ENCODE measurements around the gene SH3RF3.

SH3RF3 gene

GRCh38 chr2:109139002-109139401 is 10.0 kb downstream of the SH3RF3 start:
- DNase-seq (ENCODE audit: low read depth) = no peak

DNA sequence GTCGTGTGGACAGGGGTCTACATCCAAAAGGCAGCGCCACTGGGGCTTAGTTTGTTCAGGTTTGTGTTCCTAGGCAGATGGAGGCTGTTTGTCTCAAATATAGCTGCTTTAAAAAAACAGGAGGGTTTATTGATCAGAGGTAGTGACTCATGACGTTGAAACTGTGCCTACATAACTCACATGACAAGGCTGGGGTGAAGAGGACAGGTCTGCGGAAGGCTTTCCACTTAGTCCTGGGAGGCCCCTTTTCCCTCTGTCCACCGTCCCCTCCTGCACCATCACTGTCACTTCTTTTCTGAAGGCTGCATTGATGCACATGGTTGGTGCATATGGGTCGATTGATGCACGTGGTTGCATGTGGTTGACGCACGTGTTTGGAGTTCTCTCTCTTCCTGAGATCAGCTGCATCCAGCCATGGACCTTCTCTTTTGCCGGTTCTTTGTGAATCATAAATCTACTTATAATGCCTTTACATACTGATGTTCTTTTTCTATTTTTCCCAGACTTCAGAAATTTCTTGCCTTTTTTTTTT is 10.9 kb downstream of the SH3RF3 start:
- DNase-seq (ENCODE audit: low read depth) = no peak

DNA sequence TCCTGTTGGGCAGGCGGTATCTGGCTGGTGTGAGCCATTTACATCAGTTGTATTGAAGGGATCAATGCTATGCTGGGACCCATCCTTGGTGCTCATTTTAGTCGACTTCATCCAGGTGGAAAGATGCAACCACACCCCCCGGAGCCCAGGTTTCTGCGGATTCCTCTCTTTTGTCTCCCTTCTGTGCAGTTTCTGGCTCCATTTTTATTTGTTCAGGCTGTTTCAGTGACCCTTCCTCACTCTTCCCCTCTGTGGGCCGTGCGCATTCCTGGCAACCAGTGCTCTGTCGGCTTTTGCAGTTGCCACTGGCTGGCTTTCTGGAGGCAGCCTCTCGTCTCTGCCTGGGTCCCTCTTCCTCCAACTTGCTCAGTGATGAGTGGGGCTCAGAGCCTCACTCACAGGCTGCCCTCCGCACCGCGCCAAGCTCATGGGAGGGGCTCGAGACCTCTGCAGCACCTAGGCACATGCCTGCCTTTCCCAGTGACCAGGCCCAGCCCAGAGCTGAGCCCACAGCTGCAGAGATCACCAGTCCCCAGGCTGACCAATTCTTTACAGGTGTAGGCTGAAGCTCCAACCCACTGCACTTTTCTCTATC is 12.1 kb downstream of the SH3RF3 start:
- DNase-seq (ENCODE audit: low read depth) = no peak

DNA sequence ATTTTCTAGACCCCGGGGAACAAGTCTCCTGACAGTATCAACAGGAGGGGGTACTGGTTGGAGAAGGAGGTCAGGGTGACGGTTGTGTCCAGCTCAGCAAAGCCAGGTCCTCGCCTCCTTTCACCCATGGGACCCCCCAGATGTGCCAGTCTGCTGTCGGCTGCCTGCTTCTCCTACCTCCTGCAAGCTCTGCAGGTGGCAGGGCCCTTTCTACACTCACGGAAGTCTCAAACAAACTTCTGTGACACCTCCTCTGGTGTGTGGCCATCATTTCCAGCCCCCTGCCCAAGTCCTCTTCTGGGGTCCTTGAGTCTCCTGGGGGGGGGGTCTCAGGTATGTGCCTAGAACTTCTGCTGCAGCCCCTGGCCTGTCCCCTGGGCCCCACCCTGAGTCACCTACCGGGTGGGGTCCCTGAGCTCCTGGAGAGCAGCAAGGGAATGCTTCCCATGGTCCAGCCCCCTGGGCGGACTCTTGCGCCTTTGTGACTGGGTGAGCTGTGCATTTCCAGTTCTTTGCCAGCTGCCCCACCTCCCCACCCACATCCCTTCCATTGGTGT is 12.8 kb downstream of the SH3RF3 start:
- DNase-seq (ENCODE audit: low read depth) = no peak

- DNase-seq (ENCODE audit: low read depth) = no peak
Observed at GRCh38 chr2:109142416-109143210, 13.6 kb downstream of the SH3RF3 start.

DNA sequence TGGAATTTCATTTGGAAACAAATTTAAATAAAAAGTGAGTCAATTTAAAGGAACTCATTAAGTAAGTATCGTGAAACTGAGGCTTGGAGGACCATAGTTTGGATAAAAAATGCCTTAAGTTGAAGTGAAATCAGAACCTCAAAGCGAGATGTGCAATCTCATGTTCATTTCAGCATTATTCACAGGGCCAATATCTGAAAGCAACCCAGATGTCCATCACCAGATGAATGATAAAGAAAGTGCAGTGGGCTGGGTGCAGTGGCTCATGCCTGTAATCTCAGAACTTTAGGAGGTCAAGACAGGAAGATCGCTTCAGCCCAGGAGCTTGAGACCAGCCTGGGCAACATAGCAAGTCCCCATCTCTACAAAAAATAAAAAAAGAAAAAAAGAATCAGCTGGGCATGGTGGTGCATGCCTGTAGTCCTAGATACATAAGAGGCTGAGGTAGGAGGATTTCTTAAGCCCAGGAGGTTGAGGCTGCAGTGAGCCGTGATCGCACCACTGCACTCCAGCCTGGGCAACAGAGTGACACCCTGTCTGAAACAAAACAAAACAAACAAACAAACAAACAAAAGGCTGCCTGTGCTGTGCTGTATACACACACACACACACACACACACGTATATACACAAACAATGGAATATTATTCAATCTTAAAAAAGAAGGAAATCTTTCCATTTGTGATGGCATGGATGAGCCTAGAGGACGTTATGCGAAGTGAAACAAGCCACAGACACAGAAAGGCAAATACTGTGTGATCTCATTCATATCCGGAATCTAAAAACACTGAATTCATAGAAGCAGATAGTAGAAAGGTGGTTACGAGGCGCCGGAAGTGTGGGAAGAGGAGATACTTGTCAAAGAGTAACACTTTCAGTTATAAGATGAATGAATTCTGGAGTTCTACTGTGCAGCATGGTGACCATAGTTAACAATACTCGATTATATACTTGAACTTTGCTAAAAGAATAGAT is 14.5 kb downstream of the SH3RF3 start:
- no peak for DNase-seq (ENCODE audit: low read depth)

- no peak for DNase-seq (ENCODE audit: low read depth)
Observed at GRCh38 chr2:109144271-109144670, 15.3 kb downstream of the SH3RF3 start.

DNA sequence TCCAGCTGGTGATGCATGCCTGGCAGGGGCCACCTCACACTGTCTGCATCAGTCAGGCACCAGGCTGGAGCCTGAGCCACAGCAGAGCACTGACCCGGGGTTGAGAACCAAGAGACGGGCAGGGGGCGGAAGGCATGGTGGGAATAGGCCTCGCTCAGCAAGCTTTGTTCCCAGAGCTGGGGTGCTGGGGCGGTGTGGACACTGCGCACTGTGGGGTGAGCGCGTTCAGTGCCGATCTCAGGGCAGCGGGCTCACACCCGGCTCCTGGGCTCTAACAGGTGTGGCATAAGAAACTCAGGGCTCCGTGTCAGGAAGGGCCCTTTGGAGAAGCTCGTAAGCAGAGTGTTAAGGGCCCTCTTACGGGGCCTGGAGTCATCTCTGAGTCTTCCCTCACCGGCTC is 15.7 kb downstream of the SH3RF3 start:
- DNase-seq (ENCODE audit: low read depth) = no peak

DNA sequence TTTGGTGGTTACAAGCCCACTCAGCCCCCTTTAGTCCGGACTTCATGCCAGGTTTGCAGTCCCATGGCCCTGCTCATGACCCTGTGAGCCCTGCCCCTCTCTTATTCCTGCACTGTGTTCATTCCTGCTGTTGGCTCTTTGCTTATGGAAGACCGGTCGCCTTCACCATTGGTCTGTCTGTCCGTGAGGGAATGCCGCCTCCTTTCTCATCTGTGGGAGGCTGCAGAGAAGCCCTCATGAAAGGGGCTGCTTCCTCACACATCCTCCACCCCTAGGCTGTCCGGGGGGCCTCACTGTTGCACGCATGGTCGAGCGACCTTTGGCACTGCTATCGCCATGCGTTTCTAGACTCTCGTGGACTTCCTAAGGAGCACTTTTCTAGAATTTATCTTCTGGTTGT is 16.3 kb downstream of the SH3RF3 start:
- DNase-seq (ENCODE audit: low read depth) = no peak

- no peak for DNase-seq (ENCODE audit: low read depth)
Observed at GRCh38 chr2:109147405-109147804, 18.4 kb downstream of the SH3RF3 start.

GRCh38 chr2:109148117-109148746 is 19.2 kb downstream of the SH3RF3 start:
- DNase-seq (ENCODE audit: low read depth) = no peak

- DNase-seq (ENCODE audit: low read depth) = no peak
Observed at GRCh38 chr2:109148991-109149645, 20.1 kb downstream of the SH3RF3 start.

DNA sequence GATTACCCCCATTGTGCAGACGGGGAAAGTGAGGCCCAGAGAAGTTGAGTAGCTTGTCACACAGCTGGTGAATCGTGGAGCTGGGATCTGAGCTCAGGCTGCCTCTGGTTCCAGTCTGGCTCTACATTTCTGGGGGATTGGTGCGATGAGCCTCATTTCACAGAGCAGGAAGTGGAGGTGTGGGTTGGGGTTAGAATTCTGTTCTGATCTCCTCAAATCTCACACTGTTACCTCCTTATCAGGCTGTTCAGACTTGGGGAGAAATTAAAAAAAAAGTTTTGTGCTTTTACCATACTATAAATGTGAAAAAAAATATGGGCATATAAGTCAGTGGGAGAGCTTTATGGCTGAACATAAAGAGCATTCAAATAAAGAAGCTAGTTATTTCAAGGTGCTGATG is 21.6 kb downstream of the SH3RF3 start:
- DNase-seq (ENCODE audit: low read depth) = no peak

GRCh38 chr2:109151519-109151918 is 22.5 kb downstream of the SH3RF3 start:
- no peak for DNase-seq (ENCODE audit: low read depth)

DNA sequence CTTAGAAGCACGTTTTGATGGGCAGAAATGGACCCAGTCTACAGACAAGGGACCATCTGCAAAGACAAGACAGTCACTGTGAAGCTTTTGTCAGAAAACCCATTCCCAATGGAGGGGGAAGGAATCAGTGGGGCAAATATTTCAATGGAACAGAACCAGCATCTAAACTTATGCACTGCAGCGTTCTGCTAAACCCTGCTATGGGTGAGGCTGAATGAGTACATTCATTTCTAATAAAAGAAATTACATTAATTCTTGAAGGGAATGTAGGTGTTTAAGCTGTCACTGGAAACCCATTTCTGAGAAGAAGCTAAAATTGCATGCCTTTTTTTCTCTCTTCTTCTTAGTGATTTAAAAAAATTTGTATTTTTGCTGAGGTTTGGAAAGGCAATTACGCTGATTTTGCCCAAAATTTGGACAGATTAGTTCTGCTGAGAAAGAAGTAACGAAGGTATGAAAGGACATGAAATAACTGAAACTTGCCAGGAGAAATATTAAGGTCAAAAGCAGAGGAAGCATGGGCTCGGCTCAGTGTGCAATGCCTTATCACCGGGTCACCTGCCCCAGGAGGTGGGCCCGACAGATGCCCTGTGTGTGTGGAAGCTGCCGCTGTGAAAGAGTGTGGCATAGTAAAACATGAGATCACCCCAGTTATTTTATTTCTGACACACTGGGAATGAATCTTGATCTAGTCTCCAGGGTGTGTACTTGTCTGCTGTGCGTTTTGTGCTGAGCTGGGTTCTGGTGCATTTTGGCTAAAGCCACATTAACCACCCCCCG is 24.2 kb downstream of the SH3RF3 start:
- DNase-seq (ENCODE audit: low read depth) = no peak

GRCh38 chr2:109153807-109154206 is 24.8 kb downstream of the SH3RF3 start:
- DNase-seq (ENCODE audit: low read depth) = no peak

- DNase-seq (ENCODE audit: low read depth) = no peak
Observed at GRCh38 chr2:109154226-109154625, 25.2 kb downstream of the SH3RF3 start.

DNA sequence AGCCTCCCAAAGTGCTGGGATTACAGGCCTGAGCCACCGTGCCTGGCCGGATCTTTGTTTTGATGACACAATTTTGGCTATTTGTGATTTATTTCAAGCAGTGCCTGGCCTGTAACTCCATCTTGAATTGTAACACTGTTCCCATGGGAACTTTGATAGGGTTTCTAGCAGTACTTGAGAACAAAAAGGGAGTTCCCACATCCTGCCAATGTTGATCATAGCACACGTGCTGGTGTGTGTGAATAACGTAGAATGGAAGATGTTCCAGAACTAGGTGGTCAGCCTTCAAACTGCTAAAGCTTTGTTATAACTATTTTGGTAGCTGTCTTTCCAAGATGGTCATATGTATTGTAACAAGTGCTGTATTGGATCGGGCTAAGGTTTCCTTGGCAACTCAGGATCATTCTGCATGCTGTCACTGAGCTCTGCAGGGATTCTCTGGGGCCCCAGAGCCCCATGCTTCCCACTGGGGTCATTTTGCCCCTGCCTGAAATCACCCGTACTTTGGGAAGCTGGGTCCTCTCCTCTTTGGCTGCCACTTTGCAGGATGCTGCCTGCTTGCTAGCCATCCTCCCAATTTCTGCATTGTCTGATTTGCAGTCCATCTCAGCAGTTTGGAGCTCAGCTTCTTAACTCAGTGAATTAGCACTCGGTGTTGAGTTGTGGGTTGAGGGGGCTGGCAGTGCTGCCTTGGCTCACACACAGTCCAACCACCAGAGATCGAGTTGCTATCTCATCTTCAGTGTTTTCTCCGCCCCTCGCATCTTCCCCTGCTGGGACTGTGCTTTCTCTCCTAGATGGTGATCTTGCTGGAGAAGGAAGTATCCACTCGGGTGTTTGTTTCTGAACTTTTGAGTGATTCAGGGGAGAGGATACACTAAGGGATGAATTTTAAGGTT is 26.8 kb downstream of the SH3RF3 start:
- no peak for DNase-seq (ENCODE audit: low read depth)

DNA sequence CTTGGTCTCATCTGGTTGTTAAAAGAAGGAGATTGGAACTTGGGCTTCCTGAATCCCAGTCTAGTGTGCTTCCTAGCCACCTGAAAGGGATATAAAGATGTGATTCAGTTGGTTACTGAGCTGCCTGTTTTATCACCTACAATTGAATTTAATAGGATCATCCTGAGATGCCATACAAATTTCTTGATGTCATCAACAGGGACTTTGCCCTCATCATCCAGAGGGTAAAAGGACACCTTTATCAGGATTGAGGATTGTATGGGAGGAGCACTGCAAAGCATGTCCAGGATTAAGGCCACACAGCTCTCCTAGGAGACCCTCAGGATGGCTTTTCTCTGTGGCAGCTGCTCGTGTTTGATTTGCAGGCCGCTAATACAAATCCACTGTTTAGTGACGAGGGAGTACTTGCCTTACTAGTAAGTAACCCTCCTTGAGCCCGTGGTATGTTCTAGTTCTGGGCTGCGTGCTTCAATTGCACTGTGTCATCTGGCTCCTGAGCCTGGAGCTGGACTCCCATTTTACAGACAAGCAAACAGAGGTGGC is 28.6 kb downstream of the SH3RF3 start:
- no peak for DNase-seq (ENCODE audit: low read depth)

Measured in activated T-helper 1 cell treated with Interleukin-2 at 50 U/mL for 16 hours (primary cell).